ENCODE measurements around the gene RRP36.

RRP36 gene

GRCh38 chr6:43078691-43079090, 57.3 kb downstream of the RRP36 start:
- CTCF ChIA-PET: interaction anchor here (0.9 to 5.2 kb wide), 2 partner anchors 13 to 65 kb away, joined by 3 to 29 read pairs; no protein-coding TSS in a partner anchor
- POLR2A ChIA-PET: interaction anchor here (0.6 to 4.0 kb wide), 7 partner anchors 12 to 175 kb away, joined by 3 to 36 read pairs (median 4); partner anchors contain the start of genes KLC4 and MRPL2
- peak; percentile 82 for DNase-seq (ENCODE audit: low read depth, low spot score)
- no peak for TF ChIP-seq CTCF (IDR thresholded peaks at IDR 0.05; ENCODE audit: insufficient read depth, low read length, missing control alignments)
- H3K4me3 ChIP-seq (ENCODE audit: low read depth, low read length): peak overlapping the region; percentile 94

Measured in AG04449 (cell line).